OCI-LY7 (cell line): ENCODE data around the gene AQP12A.

ENCODE experiments used
- EZH2phosphoT487 ChIP-seq: fragments of 200-600 bp; sonication (generic); IDR thresholded peaks from 2 replicates; pipeline ENCODE4 v1.6.1; 2018; ENCODE audit warnings: low read depth, borderline replicate concordance, mild to moderate bottlenecking, mixed run types, antibody characterized with exemption, low read length, moderate library complexity, mixed read lengths
- TF ChIP-seq, protein P1 (sequence below): fragments of 200-600 bp; sonication (generic); conservative IDR thresholded peaks from 2 replicates; pipeline ENCODE4 v1.5.1; 2014; ENCODE audit warnings: mild to moderate bottlenecking, antibody characterized with exemption, low read length, moderate library complexity, mixed read lengths

DNA sequence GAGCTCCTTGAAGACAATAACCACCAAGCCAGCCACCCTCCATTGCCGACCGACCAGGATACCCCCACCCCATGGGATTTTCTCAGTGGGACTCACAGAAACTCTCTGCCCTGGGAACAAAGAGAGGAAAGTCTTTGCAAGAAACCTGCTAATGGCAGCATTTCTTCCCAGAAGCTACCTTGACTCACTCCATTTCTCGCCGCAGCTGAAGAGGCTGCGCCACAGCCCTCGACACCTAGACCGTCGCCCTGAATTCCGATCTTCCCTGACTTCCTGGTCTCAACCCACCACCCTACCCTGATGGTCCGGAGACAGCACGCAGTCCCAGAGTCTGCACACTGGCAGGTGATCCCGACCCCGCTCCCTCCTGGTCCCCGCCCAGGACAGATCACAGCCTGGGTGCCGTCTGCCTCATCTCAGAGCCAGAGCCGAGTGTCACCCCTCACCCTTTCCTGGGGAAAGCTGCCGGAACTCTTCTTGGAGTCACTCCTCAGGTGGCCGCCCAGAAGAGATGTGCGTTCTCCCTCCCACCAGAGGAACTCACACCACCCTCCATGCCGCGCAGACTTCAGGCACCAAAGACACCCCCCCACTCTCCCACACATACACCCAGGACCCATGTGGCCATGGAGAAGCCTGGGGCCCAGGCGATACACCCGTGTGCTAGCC, 24.6 kb downstream of the AQP12A start:
- TF ChIP-seq, protein P1, sequence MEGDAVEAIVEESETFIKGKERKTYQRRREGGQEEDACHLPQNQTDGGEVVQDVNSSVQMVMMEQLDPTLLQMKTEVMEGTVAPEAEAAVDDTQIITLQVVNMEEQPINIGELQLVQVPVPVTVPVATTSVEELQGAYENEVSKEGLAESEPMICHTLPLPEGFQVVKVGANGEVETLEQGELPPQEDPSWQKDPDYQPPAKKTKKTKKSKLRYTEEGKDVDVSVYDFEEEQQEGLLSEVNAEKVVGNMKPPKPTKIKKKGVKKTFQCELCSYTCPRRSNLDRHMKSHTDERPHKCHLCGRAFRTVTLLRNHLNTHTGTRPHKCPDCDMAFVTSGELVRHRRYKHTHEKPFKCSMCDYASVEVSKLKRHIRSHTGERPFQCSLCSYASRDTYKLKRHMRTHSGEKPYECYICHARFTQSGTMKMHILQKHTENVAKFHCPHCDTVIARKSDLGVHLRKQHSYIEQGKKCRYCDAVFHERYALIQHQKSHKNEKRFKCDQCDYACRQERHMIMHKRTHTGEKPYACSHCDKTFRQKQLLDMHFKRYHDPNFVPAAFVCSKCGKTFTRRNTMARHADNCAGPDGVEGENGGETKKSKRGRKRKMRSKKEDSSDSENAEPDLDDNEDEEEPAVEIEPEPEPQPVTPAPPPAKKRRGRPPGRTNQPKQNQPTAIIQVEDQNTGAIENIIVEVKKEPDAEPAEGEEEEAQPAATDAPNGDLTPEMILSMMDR: no peak
- no peak for TF ChIP-seq EZH2phosphoT487
